Upper lobe of left lung (tissue), 4 donors: ENCODE data around the gene NOCT.
"Not testable (repeated sequence)": the region's sequence is repeated elsewhere in the genome, so short reads cannot be mapped to it uniquely, and the experiment has no call there.

Experiments used
- CTCF ChIP-seq, 6 experiments: fragments of 450-650 bp in 4 of 6; fragments of 200-600 bp in 2 of 6; sonication (generic) in 2 of 6; IDR thresholded peaks; one replicate each; pipeline ENCODE4 v1.5.1; 2016 to 2019; ENCODE audit warnings: antibody characterized with exemption in 6 of 6
- POLR2A ChIP-seq, 4 donors: fragments of 450-650 bp; IDR thresholded peaks; one replicate each; pipeline ENCODE4 v1.5.1; 2016 to 2017; ENCODE audit warnings: antibody characterized with exemption in 4 of 4, mild to moderate bottlenecking in 2 of 4
- POLR2AphosphoS5 ChIP-seq, 2 donors: sonication (generic); formaldehyde crosslinking; IDR thresholded peaks; one replicate each; pipeline ENCODE4 v1.5.1; 2017; ENCODE audit warnings: antibody characterized with exemption in 2 of 2

GRCh38 chr4:139029866-139030363 is 14.3 kb downstream of the NOCT start:
- not testable (repeated sequence) for TF ChIP-seq POLR2AphosphoS5, CTCF, POLR2A (IDR thresholded peaks at IDR 0.05)
